Esophagus mucosa (tissue), 1 donor: Measurements from ENCODE around the gene PCDHGA9. TPM values are rescaled to one million over a fixed set of nuclear protein-coding genes. Genes with fewer than 3 reads are reported as not detected.
"Not testable (repeated sequence)": the region's sequence is repeated elsewhere in the genome, so short reads cannot be mapped to it uniquely, and the experiment has no call there.

Experiments used
- ATAC-seq: fragments of 200-7000 bp; cut with Tn5 transposase; one replicate; pipeline ENCODE4 v1.9.1; 2020
- total RNA-seq: library from RNA; stranded (reverse); gene quantifications from one replicate; pipeline ENCODE4 v1.2.4, GENCODE V29; 2023
- donor health status: DM: yes; HTN: yes; CAD: no.

The PCDHGA9 gene
- total RNA-seq = 3.1 TPM

- no peak for ATAC-seq
These were observed at the start of gene PCDHGA9 for GRCh38 chr5:141402553-141403243. Gene PCDHGA9 (plus strand): TSS chr5:141402778. CDS start chr5:141402953, 175 bp downstream.

GRCh38 chr5:141354900-141355469, 47.6 kb upstream of the PCDHGA9 start, which contains the start of gene PCDHGA4:
Gene PCDHGA4 (plus strand): TSS chr5:141355021. CDS start chr5:141355108, 87 bp downstream.
- no peak for ATAC-seq

GRCh38 chr5:141355641-141356040, 46.9 kb upstream of the PCDHGA9 start:
- no peak for ATAC-seq

GRCh38 chr5:141356133-141356532, 46.4 kb upstream of the PCDHGA9 start:
- ATAC-seq = no peak

- ATAC-seq = no peak
These were observed 45.6 kb upstream of the PCDHGA9 start for GRCh38 chr5:141356950-141357349.

- no peak for ATAC-seq
These were observed 42.7 kb upstream of the PCDHGA9 start, which contains the start of gene PCDHGB2 for GRCh38 chr5:141359790-141360426. Gene PCDHGB2 (plus strand): TSS chr5:141359994. CDS start chr5:141360136, 142 bp downstream.

- ATAC-seq = no peak
These were observed 41.9 kb upstream of the PCDHGA9 start for GRCh38 chr5:141360685-141361084.

- ATAC-seq = no peak
These were observed 39.9 kb upstream of the PCDHGA9 start for GRCh38 chr5:141362719-141363118.

GRCh38 chr5:141363952-141364660, 38.5 kb upstream of the PCDHGA9 start, which contains the start of gene PCDHGA5:
Gene PCDHGA5 (plus strand): TSS chr5:141364162. CDS start chr5:141364331, 169 bp downstream.
- no peak for ATAC-seq

- no peak for ATAC-seq
These were observed 36.3 kb upstream of the PCDHGA9 start for GRCh38 chr5:141366016-141366896.

GRCh38 chr5:141369994-141370848, 32.4 kb upstream of the PCDHGA9 start, which contains the start of gene PCDHGB3:
Gene PCDHGB3 (plus strand): TSS chr5:141370242. CDS start chr5:141370395, 153 bp downstream.
- ATAC-seq = peak; percentile 62

- no peak for ATAC-seq
These were observed 30.8 kb upstream of the PCDHGA9 start for GRCh38 chr5:141371572-141372475.

GRCh38 chr5:141373673-141374317, 28.8 kb upstream of the PCDHGA9 start, which contains the start of gene PCDHGA6:
Gene PCDHGA6 (plus strand): TSS chr5:141373891. CDS start chr5:141374084, 193 bp downstream.
- no peak for ATAC-seq

- no peak for ATAC-seq
These were observed 28.0 kb upstream of the PCDHGA9 start for GRCh38 chr5:141374627-141375026.

GRCh38 chr5:141375444-141376155, 27.0 kb upstream of the PCDHGA9 start:
- ATAC-seq = not testable (repeated sequence)

GRCh38 chr5:141382469-141383294, 19.9 kb upstream of the PCDHGA9 start, which contains the start of gene PCDHGA7:
Gene PCDHGA7 (plus strand): TSS chr5:141382742. CDS start chr5:141382900, 158 bp downstream.
- no peak for ATAC-seq

- no peak for ATAC-seq
These were observed 19.2 kb upstream of the PCDHGA9 start for GRCh38 chr5:141383345-141383744.
